WTC11 (cell line): ENCODE measurements around the gene SCYL1. TPM values are rescaled to one million over a fixed set of nuclear protein-coding genes. Genes with fewer than 3 reads are reported as not detected.

Experiments
- ATAC-seq: fragments of 200-7000 bp; cut with Tn5 transposase; 2 replicates; pipeline ENCODE4 v1.10.0; 2021; ENCODE audit warnings: mild to moderate bottlenecking, moderate library complexity
- CTCF ChIA-PET: fragments of 300-600 bp; sonication (Branson Sonifier 250); formaldehyde crosslinking; loops from one replicate; lab custom pipeline; 2021; ENCODE audit warnings: antibody characterized with exemption; lab: Charles Lee
- POLR2A ChIA-PET: fragments of 350-600 bp; sonication (Branson Sonifier 250); formaldehyde crosslinking; loops from one replicate; lab custom pipeline; 2021; ENCODE audit warnings: antibody characterized with exemption; lab: Charles Lee
- DNase-seq: peaks from one replicate; pipeline ENCODE4 v3.0.0; 2021; ENCODE audit warnings: low spot score
- H3K27ac Mint-ChIP-seq: 2 replicates; pipeline ENCODE4 v1.8.0; 2021; ENCODE audit warnings: mixed read lengths
- H3K27me3 Mint-ChIP-seq: 2 replicates; pipeline ENCODE4 v1.8.0; 2021; ENCODE audit warnings: low read depth, mild to moderate bottlenecking, moderate library complexity, mixed read lengths
- H3K36me3 Mint-ChIP-seq: 2 replicates; pipeline ENCODE4 v1.8.0; 2021; ENCODE audit warnings: mixed read lengths
- H3K4me1 Mint-ChIP-seq: 2 replicates; pipeline ENCODE4 v1.8.0; 2022; ENCODE audit warnings: mixed read lengths
- H3K4me3 Mint-ChIP-seq: 2 replicates; pipeline ENCODE4 v1.8.0; 2021; ENCODE audit warnings: mild to moderate bottlenecking, moderate library complexity, mixed read lengths
- H3K9me3 Mint-ChIP-seq: 2 replicates; pipeline ENCODE4 v1.8.0; 2021; ENCODE audit warnings: mixed read lengths
- AFF4 ChIP-seq: sonication (generic); formaldehyde crosslinking; IDR thresholded peaks from 2 replicates; pipeline ENCODE4 v1.8.1; 2023; ENCODE audit warnings: mild to moderate bottlenecking, missing genetic modification reagents, borderline replicate concordance
- CDX4 ChIP-seq: fragments of 250-450 bp; sonication (Bioruptor Pico); IDR thresholded peaks from 2 replicates; pipeline ENCODE4 v1.9.0; 2021; ENCODE audit warnings: moderate library complexity, mild to moderate bottlenecking, inconsistent platforms, borderline replicate concordance
- FOXP1 ChIP-seq: sonication (generic); formaldehyde crosslinking; IDR thresholded peaks from 2 replicates; pipeline ENCODE4 v1.8.0; 2022; ENCODE audit warnings: missing genetic modification reagents, mild to moderate bottlenecking, moderate library complexity, borderline replicate concordance
- FOXP4 ChIP-seq: sonication (generic); formaldehyde crosslinking; IDR thresholded peaks from 2 replicates; pipeline ENCODE4 v1.8.0; 2022; ENCODE audit warnings: mild to moderate bottlenecking, missing genetic modification reagents
- GABPB1 ChIP-seq: sonication (generic); formaldehyde crosslinking; IDR thresholded peaks from 2 replicates; pipeline ENCODE4 v1.8.1; 2023; ENCODE audit warnings: mild to moderate bottlenecking, missing genetic modification reagents
- GRHL2 ChIP-seq: fragments of 250-450 bp; sonication (Bioruptor Pico); IDR thresholded peaks from 2 replicates; pipeline ENCODE4 v1.8.0; 2022; ENCODE audit warnings: mild to moderate bottlenecking, moderate library complexity; ENCODE audit not compliant: insufficient replicate concordance, severe bottlenecking
- GTF2I ChIP-seq: fragments of 250-450 bp; sonication (Bioruptor Pico); conservative IDR thresholded peaks from 2 replicates; pipeline ENCODE4 v1.4.0; 2021; ENCODE audit warnings: mild to moderate bottlenecking
- HMGA2 ChIP-seq: fragments of 250-450 bp; sonication (Bioruptor Pico); IDR thresholded peaks from 2 replicates; pipeline ENCODE4 v1.4.0; 2021; ENCODE audit warnings: mild to moderate bottlenecking, moderate library complexity
- IRF1 ChIP-seq: sonication (generic); formaldehyde crosslinking; IDR thresholded peaks from 2 replicates; pipeline ENCODE4 v1.8.0; 2023; ENCODE audit warnings: missing genetic modification reagents
- KAT7 ChIP-seq: sonication (generic); formaldehyde crosslinking; IDR thresholded peaks from 2 replicates; pipeline ENCODE4 v1.8.1; 2023; ENCODE audit warnings: missing genetic modification reagents, mild to moderate bottlenecking, borderline replicate concordance
- MXD4 ChIP-seq: fragments of 250-450 bp; sonication (Bioruptor Pico); IDR thresholded peaks from 2 replicates; pipeline ENCODE4 v1.8.0; 2021; ENCODE audit warnings: mild to moderate bottlenecking, moderate library complexity, borderline replicate concordance
- NFYB ChIP-seq: sonication (generic); formaldehyde crosslinking; conservative IDR thresholded peaks from 2 replicates; pipeline ENCODE4 v1.8.0; 2022; ENCODE audit warnings: low read depth, missing genetic modification reagents
- OVOL2 ChIP-seq: fragments of 250-450 bp; sonication (Bioruptor Pico); IDR thresholded peaks from 2 replicates; pipeline ENCODE4 v1.9.0; 2021; ENCODE audit warnings: mild to moderate bottlenecking, borderline replicate concordance
- SOX15 ChIP-seq: fragments of 250-450 bp; sonication (Bioruptor Pico); IDR thresholded peaks from 2 replicates; pipeline ENCODE4 v1.9.0; 2021; ENCODE audit warnings: mild to moderate bottlenecking
- SP1 ChIP-seq: sonication (generic); formaldehyde crosslinking; conservative IDR thresholded peaks from 2 replicates; pipeline ENCODE4 v1.8.1; 2022; ENCODE audit warnings: missing genetic modification reagents
- TEAD4 ChIP-seq: sonication (generic); formaldehyde crosslinking; IDR thresholded peaks from 2 replicates; pipeline ENCODE4 v1.8.0; 2022; ENCODE audit warnings: mild to moderate bottlenecking, missing genetic modification reagents
- ZNF232 ChIP-seq: sonication (generic); formaldehyde crosslinking; IDR thresholded peaks from 2 replicates; pipeline ENCODE4 v1.8.0; 2022; ENCODE audit warnings: mild to moderate bottlenecking, missing genetic modification reagents
- ZNF317 ChIP-seq: sonication (generic); formaldehyde crosslinking; IDR thresholded peaks from 2 replicates; pipeline ENCODE4 v1.8.1; 2023; ENCODE audit warnings: low read depth, mild to moderate bottlenecking, moderate library complexity, missing genetic modification reagents, borderline replicate concordance
- ZNF416 ChIP-seq: fragments of 250-450 bp; sonication (Bioruptor Pico); IDR thresholded peaks from 2 replicates; pipeline ENCODE4 v1.9.0; 2021; ENCODE audit warnings: mild to moderate bottlenecking, inconsistent platforms
- ZNF671 ChIP-seq: fragments of 250-450 bp; sonication (Bioruptor Pico); IDR thresholded peaks from 2 replicates; pipeline ENCODE4 v1.8.0; 2021; ENCODE audit warnings: mild to moderate bottlenecking
- ZSCAN18 ChIP-seq: fragments of 250-450 bp; sonication (Bioruptor Pico); IDR thresholded peaks from 2 replicates; pipeline ENCODE4 v2.1.2; 2022; ENCODE audit warnings: mild to moderate bottlenecking, moderate library complexity
- total RNA-seq: library from RNA; stranded (reverse); gene quantifications from 3 replicates; pipeline ENCODE4 v1.2.3, GENCODE V29; 2021
- TF ChIP-seq, protein P1 (sequence below): fragments of 250-450 bp; sonication (Bioruptor Pico); IDR thresholded peaks from 2 replicates; pipeline ENCODE4 v1.9.0; 2021; ENCODE audit warnings: mild to moderate bottlenecking, borderline replicate concordance
- TF ChIP-seq, protein P2 (sequence below): sonication (generic); formaldehyde crosslinking; conservative IDR thresholded peaks from 2 replicates; pipeline ENCODE4 v1.8.1; 2022; ENCODE audit warnings: mild to moderate bottlenecking, missing genetic modification reagents

Gene SCYL1
- total RNA-seq, 1 experiment from 2014 or later, result 76.8 TPM

- no peaks in the 10 kb centered on the region for H3K27me3 Mint-ChIP-seq
- H3K27ac Mint-ChIP-seq, result no peak within 1 kb of the TSS
- H3K9me3 Mint-ChIP-seq, result no peaks in the 10 kb centered on the region
- H3K4me3 Mint-ChIP-seq, result no peak within 1 kb of the TSS
- DNase-seq (peak; percentile 91), ATAC-seq (peak; percentile 6; the same call in 1 of the 2 replicates)
- ChIA-PET CTCF (interaction anchor here (0.5 to 4.8 kb wide), 6 partner anchors 20 to 83 kb away, joined by 3 to 47 read pairs (median 4); partner anchors contain the start of gene FAM89B), POLR2A (interaction anchor here (0.5 to 8.3 kb wide), 34 partner anchors 9 to 967 kb away, joined by 3 to 502 read pairs (median 4); partner anchors contain the start of genes CFL1, FAM89B, NEAT1 and PCNX3)
- H3K36me3 Mint-ChIP-seq, result no peaks in the 10 kb centered on the region
- peaks cover 33% of the 10 kb centered on the region for H3K4me1 Mint-ChIP-seq
- 0 out of 2 replicates have a peak, but pooled peaks have one; percentile 18 for TF ChIP-seq NFYB
- peak; percentile 64; the same call in 1 of the 2 replicates for TF ChIP-seq HMGA2
- TF ChIP-seq TEAD4, result peak; percentile 93; the same call in 1 of the 2 replicates
- TF ChIP-seq CDX4 (CRISPR knock-in tag), result peak; percentile 77; the same call in 1 of the 2 replicates
- TF ChIP-seq ZNF232, result no peak
- 0 out of 2 replicates have a peak, but pooled peaks have one; percentile 44 for TF ChIP-seq FOXP1 (CRISPR knock-in tag)
- TF ChIP-seq, protein P1, sequence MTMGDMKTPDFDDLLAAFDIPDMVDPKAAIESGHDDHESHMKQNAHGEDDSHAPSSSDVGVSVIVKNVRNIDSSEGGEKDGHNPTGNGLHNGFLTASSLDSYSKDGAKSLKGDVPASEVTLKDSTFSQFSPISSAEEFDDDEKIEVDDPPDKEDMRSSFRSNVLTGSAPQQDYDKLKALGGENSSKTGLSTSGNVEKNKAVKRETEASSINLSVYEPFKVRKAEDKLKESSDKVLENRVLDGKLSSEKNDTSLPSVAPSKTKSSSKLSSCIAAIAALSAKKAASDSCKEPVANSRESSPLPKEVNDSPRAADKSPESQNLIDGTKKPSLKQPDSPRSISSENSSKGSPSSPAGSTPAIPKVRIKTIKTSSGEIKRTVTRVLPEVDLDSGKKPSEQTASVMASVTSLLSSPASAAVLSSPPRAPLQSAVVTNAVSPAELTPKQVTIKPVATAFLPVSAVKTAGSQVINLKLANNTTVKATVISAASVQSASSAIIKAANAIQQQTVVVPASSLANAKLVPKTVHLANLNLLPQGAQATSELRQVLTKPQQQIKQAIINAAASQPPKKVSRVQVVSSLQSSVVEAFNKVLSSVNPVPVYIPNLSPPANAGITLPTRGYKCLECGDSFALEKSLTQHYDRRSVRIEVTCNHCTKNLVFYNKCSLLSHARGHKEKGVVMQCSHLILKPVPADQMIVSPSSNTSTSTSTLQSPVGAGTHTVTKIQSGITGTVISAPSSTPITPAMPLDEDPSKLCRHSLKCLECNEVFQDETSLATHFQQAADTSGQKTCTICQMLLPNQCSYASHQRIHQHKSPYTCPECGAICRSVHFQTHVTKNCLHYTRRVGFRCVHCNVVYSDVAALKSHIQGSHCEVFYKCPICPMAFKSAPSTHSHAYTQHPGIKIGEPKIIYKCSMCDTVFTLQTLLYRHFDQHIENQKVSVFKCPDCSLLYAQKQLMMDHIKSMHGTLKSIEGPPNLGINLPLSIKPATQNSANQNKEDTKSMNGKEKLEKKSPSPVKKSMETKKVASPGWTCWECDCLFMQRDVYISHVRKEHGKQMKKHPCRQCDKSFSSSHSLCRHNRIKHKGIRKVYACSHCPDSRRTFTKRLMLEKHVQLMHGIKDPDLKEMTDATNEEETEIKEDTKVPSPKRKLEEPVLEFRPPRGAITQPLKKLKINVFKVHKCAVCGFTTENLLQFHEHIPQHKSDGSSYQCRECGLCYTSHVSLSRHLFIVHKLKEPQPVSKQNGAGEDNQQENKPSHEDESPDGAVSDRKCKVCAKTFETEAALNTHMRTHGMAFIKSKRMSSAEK (CRISPR knock-in tag), result peak; percentile 98
- TF ChIP-seq MXD4, result no peak
- peak; percentile 78; the same call in 1 of the 2 replicates for TF ChIP-seq AFF4 (CRISPR knock-in tag)
- 0 out of 2 replicates have a peak, but pooled peaks have one; percentile 24 for TF ChIP-seq FOXP4 (CRISPR knock-in tag)
- TF ChIP-seq SP1, result peak; percentile 82
- TF ChIP-seq, protein P2, sequence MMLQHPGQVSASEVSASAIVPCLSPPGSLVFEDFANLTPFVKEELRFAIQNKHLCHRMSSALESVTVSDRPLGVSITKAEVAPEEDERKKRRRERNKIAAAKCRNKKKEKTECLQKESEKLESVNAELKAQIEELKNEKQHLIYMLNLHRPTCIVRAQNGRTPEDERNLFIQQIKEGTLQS, result no peak
- peak; percentile 81 for TF ChIP-seq ZNF416 (CRISPR knock-in tag)
- peak; percentile 91 for TF ChIP-seq ZNF671 (CRISPR knock-in tag)
- TF ChIP-seq GRHL2, result no peak
- no peak for TF ChIP-seq ZSCAN18 (CRISPR knock-in tag)
- peak; percentile 95 for TF ChIP-seq OVOL2
- TF ChIP-seq GTF2I (CRISPR knock-in tag), result peak; percentile 37; the same call in 1 of the 2 replicates
- no peak for TF ChIP-seq IRF1
- no peak for TF ChIP-seq ZNF317 (CRISPR knock-in tag)
- TF ChIP-seq SOX15 (CRISPR knock-in tag), result peak; percentile 89
- TF ChIP-seq GABPB1 (CRISPR knock-in tag), result 0 out of 2 replicates have a peak, but pooled peaks have one; percentile 7
- no peak for TF ChIP-seq KAT7 (CRISPR knock-in tag)
Observed at GRCh38 chr11:65498977-65499712, 25.7 kb upstream of the SCYL1 start, which contains the start of gene MALAT1. Gene MALAT1 (plus strand): TSS chr11:65499045.
